H9 (cell line): ENCODE data around the gene KRTAP20-4. TPM values are rescaled to one million over a fixed set of nuclear protein-coding genes. Genes with fewer than 3 reads are reported as not detected.

ENCODE experiments used
- DNase-seq: peaks from one replicate; pipeline ENCODE4 v3.0.0-alpha.2; 2017
- H2AFZ ChIP-seq: one replicate; pipeline ENCODE4 v1.6.1; 2013; ENCODE audit warnings: mild to moderate bottlenecking, low read length, control low read depth, moderate library complexity
- H2AK5ac ChIP-seq: 2 replicates; pipeline ENCODE4 v1.6.1; 2013; ENCODE audit warnings: low read length, control low read depth, mixed read lengths; ENCODE audit not compliant: insufficient read length
- H2BK120ac ChIP-seq: one replicate; pipeline ENCODE4 v1.6.1; 2013; ENCODE audit warnings: low read depth, mild to moderate bottlenecking, low read length, control low read depth, inconsistent platforms; ENCODE audit not compliant: poor library complexity, severe bottlenecking
- H2BK12ac ChIP-seq: 2 replicates; pipeline ENCODE4 v1.6.1; 2013; ENCODE audit warnings: low read length, control low read depth, mixed read lengths, low read depth; ENCODE audit not compliant: insufficient read length
- H2BK15ac ChIP-seq: 2 replicates; pipeline ENCODE4 v1.6.1; 2013; ENCODE audit warnings: low read depth, low read length, control low read depth
- H2BK20ac ChIP-seq: one replicate; pipeline ENCODE4 v1.6.1; 2013; ENCODE audit warnings: low read depth, mild to moderate bottlenecking, low read length, control low read depth, inconsistent platforms; ENCODE audit not compliant: poor library complexity, severe bottlenecking
- H2BK5ac ChIP-seq: 2 replicates; pipeline ENCODE4 v1.6.1; 2013; ENCODE audit warnings: low read length, control low read depth, mixed read lengths; ENCODE audit not compliant: insufficient read length
- H3K14ac ChIP-seq: 2 replicates; pipeline ENCODE4 v1.6.1; 2013; ENCODE audit warnings: low read length, control low read depth; ENCODE audit not compliant: insufficient read depth
- H3K18ac ChIP-seq: 2 replicates; pipeline ENCODE4 v1.6.1; 2013; ENCODE audit warnings: low read depth, mild to moderate bottlenecking, mixed read lengths, low read length, control low read depth; ENCODE audit not compliant: insufficient read length
- H3K23ac ChIP-seq: 2 replicates; pipeline ENCODE4 v1.6.1; 2013; ENCODE audit warnings: low read length, control low read depth, mixed read lengths, low read depth; ENCODE audit not compliant: insufficient read length
- H3K23me2 ChIP-seq: 2 replicates; pipeline ENCODE4 v1.6.1; 2013; ENCODE audit warnings: low read depth, mild to moderate bottlenecking, mixed read lengths, low read length, control low read depth; ENCODE audit not compliant: insufficient read length, poor library complexity, severe bottlenecking
- H3K27ac ChIP-seq: 2 replicates; pipeline ENCODE4 v1.5.1; 2013; ENCODE audit warnings: low read length, control low read depth, mixed read lengths, low read depth; ENCODE audit not compliant: insufficient read length
- H3K27me3 ChIP-seq: 2 replicates; pipeline ENCODE4 v1.6.1; 2013; ENCODE audit warnings: low read length, control low read depth, inconsistent platforms; ENCODE audit not compliant: insufficient read depth
- H3K4ac ChIP-seq: 2 replicates; pipeline ENCODE4 v1.6.1; 2013; ENCODE audit warnings: low read depth, mild to moderate bottlenecking, control low read depth, inconsistent platforms, low read length, moderate library complexity
- H3K4me1 ChIP-seq: 2 replicates; pipeline ENCODE4 v1.6.1; 2013; ENCODE audit warnings: low read length, control low read depth, inconsistent platforms; ENCODE audit not compliant: insufficient read depth
- H3K4me2 ChIP-seq: 2 replicates; pipeline ENCODE4 v1.6.1; 2013; ENCODE audit warnings: low read length, control low read depth, mixed read lengths; ENCODE audit not compliant: insufficient read length, insufficient read depth
- H3K56ac ChIP-seq: 2 replicates; pipeline ENCODE4 v1.6.1; 2013; ENCODE audit warnings: low read depth, mild to moderate bottlenecking, mixed read lengths, low read length, control low read depth; ENCODE audit not compliant: insufficient read length
- H3K79me1 ChIP-seq: 2 replicates; pipeline ENCODE4 v1.6.1; 2013; ENCODE audit warnings: low read depth, mild to moderate bottlenecking, moderate library complexity, low read length, control low read depth, inconsistent platforms; ENCODE audit not compliant: insufficient read depth, poor library complexity, severe bottlenecking
- H3K79me2 ChIP-seq: 2 replicates; pipeline ENCODE4 v1.6.1; 2013; ENCODE audit warnings: low read length, control low read depth, inconsistent platforms; ENCODE audit not compliant: insufficient read depth
- H3K9ac ChIP-seq: 2 replicates; pipeline ENCODE4 v1.6.1; 2013; ENCODE audit warnings: low read length, control low read depth, mixed read lengths; ENCODE audit not compliant: insufficient read length; ENCODE audit errors: extremely low read depth
- H3K9me3 ChIP-seq: one replicate; pipeline ENCODE4 v1.6.1; 2013; ENCODE audit warnings: low read depth, low read length, inconsistent platforms; ENCODE audit not compliant: control insufficient read depth
- H3T11ph ChIP-seq: one replicate; pipeline ENCODE4 v1.6.1; 2013; ENCODE audit warnings: mild to moderate bottlenecking, low read length, control low read depth, inconsistent platforms
- H4K20me1 ChIP-seq: one replicate; pipeline ENCODE4 v1.6.1; 2013; ENCODE audit not compliant: control insufficient read depth, insufficient read length, insufficient read depth
- H4K5ac ChIP-seq: 2 replicates; pipeline ENCODE4 v1.6.1; 2013; ENCODE audit warnings: low read depth, mild to moderate bottlenecking, mixed read lengths, low read length, control low read depth; ENCODE audit not compliant: insufficient read length
- H4K8ac ChIP-seq: replicated peaks from 2 replicates; pipeline ENCODE4 v1.6.1; 2013; ENCODE audit warnings: low read length, control low read depth, mixed read lengths, low read depth; ENCODE audit not compliant: insufficient read length
- H4K91ac ChIP-seq: 2 replicates; pipeline ENCODE4 v1.6.1; 2013; ENCODE audit warnings: low read depth, mild to moderate bottlenecking, moderate library complexity, mixed read lengths, low read length, control low read depth; ENCODE audit not compliant: insufficient read length
- H3K27ac Mint-ChIP-seq, 3 experiments: 2 replicates in 2 of 3; 3 replicates in 1 of 3; pipeline ENCODE4 v1.8.0; 2020 to 2021; ENCODE audit warnings: mixed read lengths in 3 of 3, mild to moderate bottlenecking in 1 of 3, moderate library complexity in 1 of 3
- H3K27me3 Mint-ChIP-seq: 2 replicates; pipeline ENCODE4 v1.8.0; 2021; ENCODE audit warnings: low read depth, mild to moderate bottlenecking, moderate library complexity, mixed read lengths
- H3K36me3 Mint-ChIP-seq, 3 experiments: 2 replicates in 2 of 3; 3 replicates in 1 of 3; pipeline ENCODE4 v1.8.0; 2020 to 2021; ENCODE audit warnings: low read depth in 3 of 3, mixed read lengths in 3 of 3; ENCODE audit not compliant: insufficient read depth in 1 of 3
- H3K4me1 Mint-ChIP-seq, 2 experiments: 2 replicates each; pipeline ENCODE4 v1.8.0; 2020; ENCODE audit warnings: mixed read lengths in 2 of 2
- H3K4me3 Mint-ChIP-seq, 2 experiments: 2 replicates in 1 of 2; 3 replicates in 1 of 2; pipeline ENCODE4 v1.8.0; 2020 to 2021; ENCODE audit warnings: mild to moderate bottlenecking in 2 of 2, mixed read lengths in 2 of 2, moderate library complexity in 1 of 2
- H3K9me3 Mint-ChIP-seq, 2 experiments: 2 replicates in 1 of 2; 3 replicates in 1 of 2; pipeline ENCODE4 v1.8.0; 2020; ENCODE audit warnings: mild to moderate bottlenecking in 2 of 2, mixed read lengths in 2 of 2, moderate library complexity in 1 of 2
- WGBS: extraction: QIAGEN DNeasy Blood & Tissue Kit; methylation state at CpG from one replicate; pipeline ENCODE4 v1.1.7; 2013; ENCODE audit warnings: missing lambda C conversion rate, low lambda C conversion rate, mixed read lengths; ENCODE audit not compliant: insufficient read length; ENCODE audit errors: extremely low coverage; 5-methylcytosine and 5-hydroxymethylcytosine counted together
- total RNA-seq: library from RNA; stranded (reverse); gene quantifications from 2 replicates; pipeline ENCODE4 v1.2.1, GENCODE V29; 2021
- TF ChIP-seq, protein P1 (sequence below): fragments of 200-600 bp; sonication (generic); conservative IDR thresholded peaks from 3 replicates; pipeline ENCODE4 v1.8.0; 2021; ENCODE audit warnings: antibody characterized with exemption, mild to moderate bottlenecking

The KRTAP20-4 gene
- total RNA-seq, 1 experiment from 2014 or later = not detected

DNA sequence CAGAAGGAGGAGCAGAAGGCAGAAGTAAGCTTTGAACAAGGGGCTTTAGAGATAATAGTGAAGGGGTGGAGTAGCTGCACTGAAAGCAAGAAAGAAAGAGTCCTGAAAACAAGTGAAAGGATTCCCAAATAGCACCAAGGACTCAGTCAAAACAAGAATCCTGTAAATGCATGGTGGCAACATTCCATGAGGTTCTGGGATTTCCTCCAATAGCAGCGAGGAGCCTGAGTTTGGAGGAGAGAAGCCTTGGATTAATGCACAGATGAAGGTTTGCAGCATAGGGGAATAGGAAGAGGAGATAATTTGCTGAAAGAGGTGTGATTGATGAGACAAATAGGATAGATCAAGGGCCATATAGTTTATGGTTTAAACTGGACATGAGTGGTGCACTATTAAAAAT, 41.1 kb upstream of the KRTAP20-4 start:
- H4K5ac ChIP-seq = no peak overlapping the region

More for the DNA sequence above, 41.1 kb upstream of the KRTAP20-4 start:
- H3K4ac ChIP-seq = no peak overlapping the region
- no peak for DNase-seq
- H4K8ac ChIP-seq = no peak overlapping the region
- Mint-ChIP-seq H3K27ac (no peak overlapping the region), H3K27me3 (no peaks in the 10 kb centered on the region; the same call in 1 of the 2 replicates), H3K9me3 (peaks cover 0 to 3% of the 10 kb centered on the region in 2 experiments; a peak in 1 of 5 replicates), H3K4me3 (no peak overlapping the region), H3K4me1 (no peaks in the 10 kb centered on the region), H3K36me3 (peaks cover 0 to 13% (median 0%) of the 10 kb centered on the region in 3 experiments; a peak in 2 of 7 replicates)
- no peaks in the 10 kb centered on the region for H3K23me2 ChIP-seq
- H2AFZ ChIP-seq = no peak overlapping the region
- H3K14ac ChIP-seq = no peak overlapping the region
- whole genome bisulfite sequencing = no CpG with 5 or more reads among the region's 1 CpG
- no peak overlapping the region for H2BK12ac ChIP-seq
- no peak overlapping the region for H3K27ac ChIP-seq
- H2BK120ac ChIP-seq = no peak overlapping the region
- H2BK15ac ChIP-seq = no peak overlapping the region
- no peak overlapping the region for H2BK5ac ChIP-seq
- H3T11ph ChIP-seq = no peak overlapping the region
- H3K4me2 ChIP-seq = no peak overlapping the region
- no peaks in the 10 kb centered on the region for H3K9me3 ChIP-seq
- H3K56ac ChIP-seq = no peak overlapping the region
- no peaks in the 10 kb centered on the region for H3K79me2 ChIP-seq
- H3K79me1 ChIP-seq = no peaks in the 10 kb centered on the region
- no peak overlapping the region for H4K91ac ChIP-seq
- TF ChIP-seq, protein P1, sequence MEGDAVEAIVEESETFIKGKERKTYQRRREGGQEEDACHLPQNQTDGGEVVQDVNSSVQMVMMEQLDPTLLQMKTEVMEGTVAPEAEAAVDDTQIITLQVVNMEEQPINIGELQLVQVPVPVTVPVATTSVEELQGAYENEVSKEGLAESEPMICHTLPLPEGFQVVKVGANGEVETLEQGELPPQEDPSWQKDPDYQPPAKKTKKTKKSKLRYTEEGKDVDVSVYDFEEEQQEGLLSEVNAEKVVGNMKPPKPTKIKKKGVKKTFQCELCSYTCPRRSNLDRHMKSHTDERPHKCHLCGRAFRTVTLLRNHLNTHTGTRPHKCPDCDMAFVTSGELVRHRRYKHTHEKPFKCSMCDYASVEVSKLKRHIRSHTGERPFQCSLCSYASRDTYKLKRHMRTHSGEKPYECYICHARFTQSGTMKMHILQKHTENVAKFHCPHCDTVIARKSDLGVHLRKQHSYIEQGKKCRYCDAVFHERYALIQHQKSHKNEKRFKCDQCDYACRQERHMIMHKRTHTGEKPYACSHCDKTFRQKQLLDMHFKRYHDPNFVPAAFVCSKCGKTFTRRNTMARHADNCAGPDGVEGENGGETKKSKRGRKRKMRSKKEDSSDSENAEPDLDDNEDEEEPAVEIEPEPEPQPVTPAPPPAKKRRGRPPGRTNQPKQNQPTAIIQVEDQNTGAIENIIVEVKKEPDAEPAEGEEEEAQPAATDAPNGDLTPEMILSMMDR = no peak
- no peak overlapping the region for H3K9ac ChIP-seq
- H3K18ac ChIP-seq = no peak overlapping the region
- no peaks in the 10 kb centered on the region for H3K4me1 ChIP-seq
- H4K20me1 ChIP-seq = no peaks in the 10 kb centered on the region
- no peak overlapping the region for H3K23ac ChIP-seq
- no peak overlapping the region for H2BK20ac ChIP-seq
- no peak overlapping the region for H2AK5ac ChIP-seq
- H3K27me3 ChIP-seq = no peaks in the 10 kb centered on the region
